Hepatocyte (in vitro differentiated cells): ENCODE data around the gene TTC34. TPM values are rescaled to one million over a fixed set of nuclear protein-coding genes. Genes with fewer than 3 reads are reported as not detected.

Source experiments
- DNase-seq: peaks from one replicate; pipeline ENCODE4 v3.0.0-alpha.2; 2016; ENCODE audit warnings: low spot score
- H2AFZ ChIP-seq: fragments of 200-600 bp; sonication (generic); 2 replicates; pipeline ENCODE4 v1.6.0; 2016; ENCODE audit warnings: antibody characterized with exemption, mild to moderate bottlenecking
- H3K27ac ChIP-seq: fragments of 200-600 bp; sonication (generic); 2 replicates; pipeline ENCODE4 v1.5.1; 2016; ENCODE audit warnings: mild to moderate bottlenecking
- H3K27me3 ChIP-seq: fragments of 200-600 bp; sonication (generic); 2 replicates; pipeline ENCODE4 v1.6.1; 2016
- H3K36me3 ChIP-seq: fragments of 200-600 bp; sonication (generic); replicated peaks from 2 replicates; pipeline ENCODE4 v1.5.1; 2016; ENCODE audit warnings: low read depth; ENCODE audit not compliant: insufficient read depth
- H3K4me1 ChIP-seq: fragments of 200-600 bp; sonication (generic); 2 replicates; pipeline ENCODE4 v1.5.1; 2016; ENCODE audit warnings: mild to moderate bottlenecking, moderate library complexity; ENCODE audit not compliant: insufficient read depth
- H3K4me2 ChIP-seq: fragments of 200-600 bp; sonication (generic); 2 replicates; pipeline ENCODE4 v1.6.0; 2016
- H3K4me3 ChIP-seq: fragments of 200-600 bp; sonication (generic); 2 replicates; pipeline ENCODE4 v1.5.1; 2016; ENCODE audit warnings: mild to moderate bottlenecking
- H3K79me2 ChIP-seq: fragments of 200-600 bp; sonication (generic); 2 replicates; pipeline ENCODE4 v1.6.0; 2017; ENCODE audit warnings: mild to moderate bottlenecking
- H3K9me2 ChIP-seq: fragments of 200-600 bp; sonication (generic); replicated peaks from 2 replicates; pipeline ENCODE4 v1.6.0; 2017; ENCODE audit warnings: mild to moderate bottlenecking; ENCODE audit not compliant: insufficient read depth
- H3K9me3 ChIP-seq: fragments of 200-600 bp; sonication (generic); 2 replicates; pipeline ENCODE4 v1.5.1; 2016; ENCODE audit warnings: low read depth, mild to moderate bottlenecking
- H4K20me1 ChIP-seq: fragments of 200-600 bp; sonication (generic); 2 replicates; pipeline ENCODE4 v1.6.0; 2016; ENCODE audit warnings: mild to moderate bottlenecking; ENCODE audit not compliant: insufficient read depth, poor library complexity, severe bottlenecking
- EZH2 ChIP-seq: fragments of 200-600 bp; sonication (generic); IDR thresholded peaks from 2 replicates; pipeline ENCODE4 v1.6.1; 2016; ENCODE audit warnings: antibody characterized with exemption, mild to moderate bottlenecking, borderline replicate concordance
- EZH2phosphoT487 ChIP-seq: fragments of 200-600 bp; sonication (generic); IDR thresholded peaks from one replicate; pipeline ENCODE4 v1.6.1; 2018; ENCODE audit warnings: antibody characterized with exemption, mild to moderate bottlenecking, low read depth, moderate library complexity; ENCODE audit not compliant: unreplicated experiment, severe bottlenecking
- WGBS: methylation state at CpG from one replicate; pipeline ENCODE4 v1.1.6; 2016; ENCODE audit warnings: low lambda C conversion rate; ENCODE audit errors: missing lambda C conversion rate; 5-methylcytosine and 5-hydroxymethylcytosine counted together
- polyA plus RNA-seq: library from polyadenylated mRNA; unstranded; fragments of >200 nt; fragmentation: Nextera tagmentation; extraction: Ambion mirVana; gene quantifications from 2 replicates; pipeline ENCODE4 v1.2.1, GENCODE V29; 2016
- total RNA-seq: library from RNA; depleted of rRNA; stranded (reverse); fragments of >200 nt; gene quantifications from 2 replicates; pipeline ENCODE4 v1.2.3, GENCODE V29; 2014
- TF ChIP-seq, protein P1 (sequence below): fragments of 200-600 bp; sonication (generic); IDR thresholded peaks from 2 replicates; pipeline ENCODE4 v1.5.1; 2016; ENCODE audit warnings: antibody characterized with exemption, mild to moderate bottlenecking; ENCODE audit not compliant: poor library complexity

Gene TTC34
- total and polyA plus RNA-seq, 2 experiments from 2014 or later = 0.13 to 0.33 TPM

DNA sequence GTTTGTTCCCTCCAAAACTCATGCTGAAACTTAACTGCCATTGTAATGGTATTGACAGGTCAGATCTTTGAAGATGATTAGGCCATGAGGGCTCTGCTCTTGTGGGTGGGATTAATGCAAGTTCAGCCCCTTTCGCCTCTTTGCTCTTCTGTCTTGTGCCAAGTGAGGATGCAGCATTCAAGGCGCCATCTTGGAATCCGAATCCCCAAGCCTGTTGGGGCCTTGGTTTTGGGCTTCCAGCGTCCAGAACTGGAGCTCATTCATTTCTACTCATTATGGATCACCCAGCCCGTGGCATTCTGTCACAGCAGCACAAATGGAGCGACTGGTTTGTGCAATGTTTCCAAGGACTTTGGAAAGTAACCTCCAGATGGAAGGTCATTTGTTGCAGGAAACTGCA is 5.6 kb downstream of the TTC34 start:
- Histone ChIP-seq H3K9me3 (no peaks in the 10 kb centered on the region), H3K79me2 (no peaks in the 10 kb centered on the region), H3K27me3 (no peaks in the 10 kb centered on the region), H3K4me3 (no peak overlapping the region), H3K4me2 (no peak overlapping the region), H3K4me1 (no peaks in the 10 kb centered on the region), H3K27ac (no peak overlapping the region), H3K36me3 (no peaks in the 10 kb centered on the region), H2AFZ (no peak overlapping the region), H3K9me2 (no peaks in the 10 kb centered on the region), H4K20me1 (no peaks in the 10 kb centered on the region)
- 51% methylated on average over 6 of the region's 6 CpGs for WGBS
- no peak for DNase-seq
- TF ChIP-seq, protein P1, sequence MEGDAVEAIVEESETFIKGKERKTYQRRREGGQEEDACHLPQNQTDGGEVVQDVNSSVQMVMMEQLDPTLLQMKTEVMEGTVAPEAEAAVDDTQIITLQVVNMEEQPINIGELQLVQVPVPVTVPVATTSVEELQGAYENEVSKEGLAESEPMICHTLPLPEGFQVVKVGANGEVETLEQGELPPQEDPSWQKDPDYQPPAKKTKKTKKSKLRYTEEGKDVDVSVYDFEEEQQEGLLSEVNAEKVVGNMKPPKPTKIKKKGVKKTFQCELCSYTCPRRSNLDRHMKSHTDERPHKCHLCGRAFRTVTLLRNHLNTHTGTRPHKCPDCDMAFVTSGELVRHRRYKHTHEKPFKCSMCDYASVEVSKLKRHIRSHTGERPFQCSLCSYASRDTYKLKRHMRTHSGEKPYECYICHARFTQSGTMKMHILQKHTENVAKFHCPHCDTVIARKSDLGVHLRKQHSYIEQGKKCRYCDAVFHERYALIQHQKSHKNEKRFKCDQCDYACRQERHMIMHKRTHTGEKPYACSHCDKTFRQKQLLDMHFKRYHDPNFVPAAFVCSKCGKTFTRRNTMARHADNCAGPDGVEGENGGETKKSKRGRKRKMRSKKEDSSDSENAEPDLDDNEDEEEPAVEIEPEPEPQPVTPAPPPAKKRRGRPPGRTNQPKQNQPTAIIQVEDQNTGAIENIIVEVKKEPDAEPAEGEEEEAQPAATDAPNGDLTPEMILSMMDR = no peak
- TF ChIP-seq EZH2phosphoT487 = no peak
- TF ChIP-seq EZH2 = no peak

GRCh38 chr1:2791027-2791760 is 10.3 kb downstream of the TTC34 start:
- Histone ChIP-seq H3K4me2 (no peak overlapping the region), H3K27ac (no peak overlapping the region), H3K9me3 (no peaks in the 10 kb centered on the region), H3K4me1 (no peaks in the 10 kb centered on the region), H3K36me3 (no peaks in the 10 kb centered on the region), H3K4me3 (no peak overlapping the region), H3K27me3 (no peaks in the 10 kb centered on the region), H4K20me1 (no peaks in the 10 kb centered on the region), H2AFZ (no peak overlapping the region), H3K9me2 (no peaks in the 10 kb centered on the region), H3K79me2 (no peaks in the 10 kb centered on the region)
- no peak for TF ChIP-seq EZH2phosphoT487
- DNase-seq = no peak
- WGBS = 76% methylated on average over 17 of the region's 18 CpGs

DNA sequence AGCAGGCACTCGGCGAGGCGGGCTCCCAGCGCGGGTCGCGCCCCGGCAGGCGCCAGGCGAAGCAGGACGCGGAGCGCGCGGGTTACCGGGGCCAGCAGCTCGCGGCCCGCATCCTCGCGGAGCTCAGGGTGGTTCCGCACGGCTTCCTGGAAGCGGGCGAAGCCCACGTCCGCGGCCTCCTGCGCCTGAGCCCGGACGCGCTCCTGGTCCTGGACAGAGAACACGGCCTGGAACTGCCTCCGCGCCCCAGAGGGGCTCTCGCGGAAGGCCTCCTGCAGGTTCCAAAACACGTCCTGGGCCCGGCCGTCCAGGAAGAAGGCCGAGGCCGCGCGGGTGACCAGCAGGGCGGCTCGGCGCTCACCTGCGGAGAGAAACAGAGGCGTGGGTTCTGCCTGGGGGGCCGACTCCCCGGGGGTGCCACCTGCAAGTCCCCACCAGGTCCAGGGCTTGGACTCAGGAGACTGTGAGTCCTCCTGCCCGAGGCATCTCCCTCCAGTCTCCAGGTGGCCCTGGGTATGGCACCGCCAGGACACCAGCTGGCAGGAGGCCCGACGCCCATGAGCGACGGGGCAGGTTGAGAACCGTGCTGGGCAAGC is 11.4 kb downstream of the TTC34 start:
- no peaks in the 10 kb centered on the region for H3K27me3 ChIP-seq

More for the DNA sequence above, 11.4 kb downstream of the TTC34 start:
- H3K4me1 ChIP-seq = no peaks in the 10 kb centered on the region
- H3K4me2 ChIP-seq = no peak overlapping the region
- no peaks in the 10 kb centered on the region for H3K9me3 ChIP-seq
- TF ChIP-seq EZH2 (no peak), EZH2phosphoT487 (no peak)
- TF ChIP-seq, protein P1 = no peak
- DNase-seq = no peak
- no peak overlapping the region for H3K4me3 ChIP-seq
- no peaks in the 10 kb centered on the region for H3K79me2 ChIP-seq
- H3K9me2 ChIP-seq = no peaks in the 10 kb centered on the region
- WGBS = 96% methylated on average over 52 of the region's 58 CpGs
- H3K27ac ChIP-seq = no peak overlapping the region
- H2AFZ ChIP-seq = no peak overlapping the region
- no peaks in the 10 kb centered on the region for H3K36me3 ChIP-seq
- H4K20me1 ChIP-seq = no peaks in the 10 kb centered on the region
